HEK293T (cell line): ENCODE results near the gene IP6K3.

Experiments
- SP1 ChIP-seq: fragments of 450-650 bp; IDR thresholded peaks from 2 replicates; pipeline ENCODE4 v1.6.1; 2017
- TARDBP ChIP-seq: fragments of 450-650 bp; IDR thresholded peaks from 2 replicates; pipeline ENCODE4 v1.6.1; 2016

GRCh38 chr6:33770833-33771145, 24.1 kb upstream of the IP6K3 start:
- no peak for TF ChIP-seq TARDBP
- no peak for TF ChIP-seq SP1
